ENCODE measurements around the gene CES2. TPM values are rescaled to one million over a fixed set of nuclear protein-coding genes. Genes with fewer than 3 reads are reported as not detected.
A peak's percentile ranks its signal among the peaks of the same experiment; 100 is the strongest.

CES2 gene
- total RNA-seq, 1 donor = 42.3 TPM

DNA sequence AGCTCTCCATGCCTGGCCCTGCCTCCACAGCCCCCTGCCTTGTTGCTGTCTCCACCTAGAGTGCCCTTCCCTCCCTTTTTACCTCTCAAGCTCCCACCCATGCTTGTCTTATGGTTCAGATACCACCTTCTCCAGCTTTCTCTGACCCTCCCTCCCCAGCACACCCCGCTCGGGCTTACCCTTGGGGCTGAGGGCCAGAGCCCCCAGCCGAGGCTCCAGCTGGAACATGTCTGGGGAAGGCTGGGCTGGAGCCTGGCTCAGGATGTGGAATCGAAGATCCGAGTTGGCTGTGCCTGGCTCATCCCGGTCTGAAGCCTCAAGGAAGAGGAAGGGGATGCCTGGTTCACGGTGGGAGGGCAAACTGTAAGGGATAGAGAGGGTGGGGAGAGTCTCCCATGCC lies 20.3 kb upstream of the CES2 start:
- H3K4me2 ChIP-seq (ENCODE audit: insufficient read depth, low read length) = no peak overlapping the region
- no peaks in the 10 kb centered on the region for H3K79me2 ChIP-seq (ENCODE audit: insufficient read depth, low read length)
- H3K9me3 ChIP-seq (ENCODE audit: low read depth, low read length) = no peaks in the 10 kb centered on the region
- H4K20me1 ChIP-seq (ENCODE audit: insufficient read depth, low read length) = no peaks in the 10 kb centered on the region
- TF ChIP-seq, protein P1, sequence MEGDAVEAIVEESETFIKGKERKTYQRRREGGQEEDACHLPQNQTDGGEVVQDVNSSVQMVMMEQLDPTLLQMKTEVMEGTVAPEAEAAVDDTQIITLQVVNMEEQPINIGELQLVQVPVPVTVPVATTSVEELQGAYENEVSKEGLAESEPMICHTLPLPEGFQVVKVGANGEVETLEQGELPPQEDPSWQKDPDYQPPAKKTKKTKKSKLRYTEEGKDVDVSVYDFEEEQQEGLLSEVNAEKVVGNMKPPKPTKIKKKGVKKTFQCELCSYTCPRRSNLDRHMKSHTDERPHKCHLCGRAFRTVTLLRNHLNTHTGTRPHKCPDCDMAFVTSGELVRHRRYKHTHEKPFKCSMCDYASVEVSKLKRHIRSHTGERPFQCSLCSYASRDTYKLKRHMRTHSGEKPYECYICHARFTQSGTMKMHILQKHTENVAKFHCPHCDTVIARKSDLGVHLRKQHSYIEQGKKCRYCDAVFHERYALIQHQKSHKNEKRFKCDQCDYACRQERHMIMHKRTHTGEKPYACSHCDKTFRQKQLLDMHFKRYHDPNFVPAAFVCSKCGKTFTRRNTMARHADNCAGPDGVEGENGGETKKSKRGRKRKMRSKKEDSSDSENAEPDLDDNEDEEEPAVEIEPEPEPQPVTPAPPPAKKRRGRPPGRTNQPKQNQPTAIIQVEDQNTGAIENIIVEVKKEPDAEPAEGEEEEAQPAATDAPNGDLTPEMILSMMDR (IDR thresholded peaks at IDR 0.05; ENCODE audit: extremely low read depth, low read depth, low read length) = no peak
- peaks cover 29% of the 10 kb centered on the region for H3K27me3 ChIP-seq (ENCODE audit: insufficient read depth, low read length)
- DNase-seq (ENCODE audit: insufficient read length, low spot score, missing footprints) = no peak
- no peak overlapping the region for H2AFZ ChIP-seq (ENCODE audit: low read length)
- H3K27ac ChIP-seq (ENCODE audit: low read depth, low read length) = no peak overlapping the region
- no peaks in the 10 kb centered on the region for H3K36me3 ChIP-seq (ENCODE audit: insufficient read depth, low read length)
- H3K4me1 ChIP-seq (ENCODE audit: insufficient read depth, low read length) = no peaks in the 10 kb centered on the region
- no peak overlapping the region for H3K4me3 ChIP-seq (ENCODE audit: insufficient read depth, low read length)

DNA sequence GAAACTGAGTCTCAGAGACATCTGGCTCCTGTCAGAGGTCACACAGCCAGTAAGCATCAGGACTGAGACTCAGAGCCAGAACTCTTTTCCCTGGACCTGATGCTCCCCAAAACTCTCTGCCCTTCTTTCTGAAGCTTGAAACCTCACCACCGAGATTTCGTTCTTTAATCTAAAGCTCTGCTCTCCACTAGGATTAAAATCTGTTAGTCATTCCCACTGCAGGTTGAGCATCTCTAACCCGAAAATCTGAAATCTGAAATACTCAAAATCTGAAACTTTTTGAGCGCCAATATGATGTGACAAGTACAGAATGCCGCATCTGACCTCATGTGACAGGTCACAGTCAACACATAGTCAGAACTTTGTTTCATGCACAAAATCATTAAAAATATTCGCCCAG lies 18.8 kb upstream of the CES2 start:
- Histone ChIP-seq H3K79me2 (ENCODE audit: insufficient read depth, low read length) (no peaks in the 10 kb centered on the region), H3K27ac (ENCODE audit: low read depth, low read length) (no peak overlapping the region), H3K27me3 (ENCODE audit: insufficient read depth, low read length) (peaks cover 36% of the 10 kb centered on the region), H2AFZ (ENCODE audit: low read length) (no peak overlapping the region), H4K20me1 (ENCODE audit: insufficient read depth, low read length) (no peaks in the 10 kb centered on the region), H3K4me3 (ENCODE audit: insufficient read depth, low read length) (no peak overlapping the region), H3K36me3 (ENCODE audit: insufficient read depth, low read length) (no peaks in the 10 kb centered on the region), H3K4me1 (ENCODE audit: insufficient read depth, low read length) (no peaks in the 10 kb centered on the region), H3K4me2 (ENCODE audit: insufficient read depth, low read length) (no peak overlapping the region), H3K9me3 (ENCODE audit: low read depth, low read length) (no peaks in the 10 kb centered on the region)
- no peak for DNase-seq (ENCODE audit: insufficient read length, low spot score, missing footprints)
- TF ChIP-seq, protein P1 (IDR thresholded peaks at IDR 0.05; ENCODE audit: extremely low read depth, low read depth, low read length) = no peak

DNA sequence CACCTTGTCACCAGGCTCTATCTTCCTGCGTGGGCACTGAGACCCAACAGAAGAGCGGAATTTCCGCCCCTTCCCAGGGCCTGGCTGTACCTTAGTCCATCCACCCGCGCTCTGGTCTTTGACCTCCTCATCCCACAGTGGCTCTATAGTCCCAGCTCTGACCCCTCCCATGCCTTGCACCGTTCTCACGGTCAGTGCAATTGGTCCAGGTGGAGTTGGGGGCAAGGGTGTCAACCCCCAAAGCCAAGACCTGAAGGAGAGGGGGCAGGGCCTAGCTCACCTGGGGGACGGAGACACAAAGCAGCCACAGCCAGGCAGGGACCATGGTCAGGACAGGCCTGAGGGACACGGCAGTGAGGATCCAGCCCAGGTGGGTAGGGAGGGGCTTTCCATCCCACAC lies 17.6 kb upstream of the CES2 start:
- peak; percentile 21 for DNase-seq (ENCODE audit: insufficient read length, low spot score, missing footprints)
- Histone ChIP-seq H3K79me2 (ENCODE audit: insufficient read depth, low read length) (no peaks in the 10 kb centered on the region), H2AFZ (ENCODE audit: low read length) (no peak overlapping the region), H3K27ac (ENCODE audit: low read depth, low read length) (no peak overlapping the region), H4K20me1 (ENCODE audit: insufficient read depth, low read length) (no peaks in the 10 kb centered on the region), H3K27me3 (ENCODE audit: insufficient read depth, low read length) (peaks cover 36% of the 10 kb centered on the region), H3K9me3 (ENCODE audit: low read depth, low read length) (no peaks in the 10 kb centered on the region), H3K4me2 (ENCODE audit: insufficient read depth, low read length) (no peak overlapping the region), H3K36me3 (ENCODE audit: insufficient read depth, low read length) (no peaks in the 10 kb centered on the region), H3K4me1 (ENCODE audit: insufficient read depth, low read length) (no peaks in the 10 kb centered on the region), H3K4me3 (ENCODE audit: insufficient read depth, low read length) (no peak overlapping the region)
- TF ChIP-seq, protein P1 (IDR thresholded peaks at IDR 0.05; ENCODE audit: extremely low read depth, low read depth, low read length) = no peak

DNA sequence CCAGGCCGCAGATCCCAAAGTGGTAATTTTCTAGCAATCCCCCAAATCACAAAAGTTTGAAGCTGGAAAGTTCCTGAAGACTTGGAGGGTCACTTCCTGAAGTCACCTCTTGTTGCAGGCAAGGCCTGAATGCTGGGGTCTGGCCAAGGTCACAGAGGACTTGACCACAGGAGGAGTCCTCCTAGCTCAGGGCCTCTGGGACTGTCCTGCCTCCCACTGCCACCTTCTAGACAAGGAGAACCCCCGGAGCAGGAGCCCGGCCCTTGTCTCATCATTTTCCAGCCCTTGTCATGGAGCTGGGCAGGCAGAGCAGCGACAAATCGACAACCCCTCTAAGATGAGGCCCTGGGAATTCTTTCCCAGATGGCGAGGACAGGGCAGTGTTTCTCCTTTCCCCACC lies 17.0 kb upstream of the CES2 start:
- Histone ChIP-seq H3K4me3 (ENCODE audit: insufficient read depth, low read length) (no peak overlapping the region), H3K36me3 (ENCODE audit: insufficient read depth, low read length) (no peaks in the 10 kb centered on the region), H3K9me3 (ENCODE audit: low read depth, low read length) (no peaks in the 10 kb centered on the region), H3K79me2 (ENCODE audit: insufficient read depth, low read length) (no peaks in the 10 kb centered on the region), H3K4me1 (ENCODE audit: insufficient read depth, low read length) (peaks cover 6% of the 10 kb centered on the region), H3K4me2 (ENCODE audit: insufficient read depth, low read length) (no peak overlapping the region), H3K27ac (ENCODE audit: low read depth, low read length) (no peak overlapping the region), H2AFZ (ENCODE audit: low read length) (no peak overlapping the region), H4K20me1 (ENCODE audit: insufficient read depth, low read length) (no peaks in the 10 kb centered on the region), H3K27me3 (ENCODE audit: insufficient read depth, low read length) (peaks cover 36% of the 10 kb centered on the region)
- TF ChIP-seq, protein P1 (IDR thresholded peaks at IDR 0.05; ENCODE audit: extremely low read depth, low read depth, low read length) = no peak
- DNase-seq (ENCODE audit: insufficient read length, low spot score, missing footprints) = peak; percentile 66

Measured in osteoblast (primary cell).